ENCODE data around the gene RMC1.
A peak's percentile ranks its signal among the peaks of the same experiment; 100 is the strongest.
"Not testable (repeated sequence)": the region's sequence is repeated elsewhere in the genome, so short reads cannot be mapped to it uniquely, and the experiment has no call there.

RMC1 gene

DNA sequence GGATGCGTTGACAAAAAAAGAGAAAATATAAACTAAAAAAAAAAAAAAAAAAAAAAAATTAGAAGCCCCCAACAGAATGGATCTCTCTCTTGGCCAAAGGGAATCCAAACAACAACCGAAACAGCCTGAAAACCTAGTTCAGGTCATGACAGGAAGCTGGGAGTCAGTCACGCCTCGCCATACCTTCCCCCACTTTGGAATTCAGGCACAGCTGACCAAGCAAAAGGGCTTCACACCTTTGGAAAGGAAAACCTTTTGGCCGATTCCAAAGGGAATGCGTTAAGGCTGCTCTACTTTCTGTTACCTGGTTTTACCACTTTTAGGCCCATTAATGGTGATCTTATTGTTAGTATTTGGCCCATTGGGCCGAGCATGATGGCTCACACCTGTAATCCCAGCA is 17.9 kb upstream of the RMC1 start:
- H3K4me3 ChIP-seq (replicated peaks; ENCODE audit: insufficient read depth, low read length) = no peak overlapping the region

DNA sequence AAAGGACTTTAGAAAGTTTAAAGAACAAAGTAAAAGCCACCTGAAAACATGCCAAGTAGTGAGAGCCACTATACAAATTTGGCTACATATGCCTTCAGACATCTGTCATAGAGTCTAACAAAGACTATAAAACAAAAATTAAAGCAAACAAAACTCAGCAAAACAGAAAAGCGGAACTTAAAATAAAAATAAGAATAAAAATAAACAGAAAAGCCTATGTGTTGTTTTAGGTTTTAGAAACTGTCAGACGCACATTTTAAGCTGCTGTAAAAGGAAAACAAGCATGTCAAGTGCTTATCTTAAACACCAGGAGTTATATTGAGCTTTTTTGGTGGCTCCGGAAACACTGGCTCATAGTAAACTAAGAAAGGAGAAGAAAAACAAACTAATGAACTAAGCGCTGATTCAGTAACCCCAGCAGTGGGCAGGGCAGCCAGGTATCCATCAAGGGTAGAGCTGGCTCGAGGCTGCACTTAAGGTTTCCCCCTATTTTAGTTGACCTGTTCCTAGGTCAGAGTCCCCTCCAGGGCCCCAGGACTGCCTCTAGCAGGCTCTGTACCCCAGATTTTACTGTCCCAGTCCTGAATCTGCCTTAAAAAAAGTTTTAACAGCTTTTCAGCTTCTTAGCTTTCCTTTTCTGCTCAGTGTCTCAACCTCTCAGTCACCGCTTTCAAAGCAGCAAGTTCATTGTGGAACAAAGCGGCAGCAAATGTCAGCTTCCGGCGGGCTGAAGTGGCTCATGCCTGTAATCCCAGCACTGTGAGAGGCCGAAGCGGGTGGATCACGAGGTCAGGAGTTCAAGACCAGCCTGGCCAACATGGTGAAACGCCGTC is 15.4 kb upstream of the RMC1 start:
- H3K4me3 ChIP-seq (replicated peaks; ENCODE audit: insufficient read depth, low read length) = no peak overlapping the region
- peak in 1 of 2 experiments; percentile 26 for DNase-seq (ENCODE audit: low read depth in 1 of 2, low spot score in 1 of 2)
- H3K27me3 ChIP-seq (ENCODE audit: insufficient read depth, poor library complexity, severe bottlenecking) = no peaks in the 10 kb centered on the region
- no peak for TF ChIP-seq SPI1 (IDR thresholded peaks at IDR 0.05; ENCODE audit: borderline replicate concordance, low read depth)
- TF ChIP-seq, protein P1, sequence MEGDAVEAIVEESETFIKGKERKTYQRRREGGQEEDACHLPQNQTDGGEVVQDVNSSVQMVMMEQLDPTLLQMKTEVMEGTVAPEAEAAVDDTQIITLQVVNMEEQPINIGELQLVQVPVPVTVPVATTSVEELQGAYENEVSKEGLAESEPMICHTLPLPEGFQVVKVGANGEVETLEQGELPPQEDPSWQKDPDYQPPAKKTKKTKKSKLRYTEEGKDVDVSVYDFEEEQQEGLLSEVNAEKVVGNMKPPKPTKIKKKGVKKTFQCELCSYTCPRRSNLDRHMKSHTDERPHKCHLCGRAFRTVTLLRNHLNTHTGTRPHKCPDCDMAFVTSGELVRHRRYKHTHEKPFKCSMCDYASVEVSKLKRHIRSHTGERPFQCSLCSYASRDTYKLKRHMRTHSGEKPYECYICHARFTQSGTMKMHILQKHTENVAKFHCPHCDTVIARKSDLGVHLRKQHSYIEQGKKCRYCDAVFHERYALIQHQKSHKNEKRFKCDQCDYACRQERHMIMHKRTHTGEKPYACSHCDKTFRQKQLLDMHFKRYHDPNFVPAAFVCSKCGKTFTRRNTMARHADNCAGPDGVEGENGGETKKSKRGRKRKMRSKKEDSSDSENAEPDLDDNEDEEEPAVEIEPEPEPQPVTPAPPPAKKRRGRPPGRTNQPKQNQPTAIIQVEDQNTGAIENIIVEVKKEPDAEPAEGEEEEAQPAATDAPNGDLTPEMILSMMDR (IDR thresholded peaks at IDR 0.05; ENCODE audit: insufficient read depth, low read length) = no peak
- no peak for TF ChIP-seq POLR2AphosphoS5 (IDR thresholded peaks at IDR 0.05; ENCODE audit: low read depth)
- TF ChIP-seq, protein P2, sequence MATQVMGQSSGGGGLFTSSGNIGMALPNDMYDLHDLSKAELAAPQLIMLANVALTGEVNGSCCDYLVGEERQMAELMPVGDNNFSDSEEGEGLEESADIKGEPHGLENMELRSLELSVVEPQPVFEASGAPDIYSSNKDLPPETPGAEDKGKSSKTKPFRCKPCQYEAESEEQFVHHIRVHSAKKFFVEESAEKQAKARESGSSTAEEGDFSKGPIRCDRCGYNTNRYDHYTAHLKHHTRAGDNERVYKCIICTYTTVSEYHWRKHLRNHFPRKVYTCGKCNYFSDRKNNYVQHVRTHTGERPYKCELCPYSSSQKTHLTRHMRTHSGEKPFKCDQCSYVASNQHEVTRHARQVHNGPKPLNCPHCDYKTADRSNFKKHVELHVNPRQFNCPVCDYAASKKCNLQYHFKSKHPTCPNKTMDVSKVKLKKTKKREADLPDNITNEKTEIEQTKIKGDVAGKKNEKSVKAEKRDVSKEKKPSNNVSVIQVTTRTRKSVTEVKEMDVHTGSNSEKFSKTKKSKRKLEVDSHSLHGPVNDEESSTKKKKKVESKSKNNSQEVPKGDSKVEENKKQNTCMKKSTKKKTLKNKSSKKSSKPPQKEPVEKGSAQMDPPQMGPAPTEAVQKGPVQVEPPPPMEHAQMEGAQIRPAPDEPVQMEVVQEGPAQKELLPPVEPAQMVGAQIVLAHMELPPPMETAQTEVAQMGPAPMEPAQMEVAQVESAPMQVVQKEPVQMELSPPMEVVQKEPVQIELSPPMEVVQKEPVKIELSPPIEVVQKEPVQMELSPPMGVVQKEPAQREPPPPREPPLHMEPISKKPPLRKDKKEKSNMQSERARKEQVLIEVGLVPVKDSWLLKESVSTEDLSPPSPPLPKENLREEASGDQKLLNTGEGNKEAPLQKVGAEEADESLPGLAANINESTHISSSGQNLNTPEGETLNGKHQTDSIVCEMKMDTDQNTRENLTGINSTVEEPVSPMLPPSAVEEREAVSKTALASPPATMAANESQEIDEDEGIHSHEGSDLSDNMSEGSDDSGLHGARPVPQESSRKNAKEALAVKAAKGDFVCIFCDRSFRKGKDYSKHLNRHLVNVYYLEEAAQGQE (IDR thresholded peaks at IDR 0.05; ENCODE audit: insufficient replicate concordance, low read depth) = no peak
- no peak for TF ChIP-seq GABPA (IDR thresholded peaks at IDR 0.05; ENCODE audit: low read depth)
- peak overlapping the region; percentile 3 for H3K27ac ChIP-seq (replicated peaks)

More for the DNA sequence above, 17.9 kb upstream of the RMC1 start:
- Histone ChIP-seq H3K27ac (replicated peaks) (no peak overlapping the region), H3K27me3 (ENCODE audit: insufficient read depth, poor library complexity, severe bottlenecking) (no peaks in the 10 kb centered on the region)
- no peak for DNase-seq (ENCODE audit: low read depth in 1 of 2, low spot score in 1 of 2)
- TF ChIP-seq POLR2AphosphoS5 (IDR thresholded peaks at IDR 0.05; ENCODE audit: low read depth) (no peak), SPI1 (IDR thresholded peaks at IDR 0.05; ENCODE audit: borderline replicate concordance, low read depth) (no peak), GABPA (IDR thresholded peaks at IDR 0.05; ENCODE audit: low read depth) (no peak)
- TF ChIP-seq, protein P2 (IDR thresholded peaks at IDR 0.05; ENCODE audit: insufficient replicate concordance, low read depth) = no peak
- TF ChIP-seq, protein P1 (IDR thresholded peaks at IDR 0.05; ENCODE audit: insufficient read depth, low read length) = no peak

DNA sequence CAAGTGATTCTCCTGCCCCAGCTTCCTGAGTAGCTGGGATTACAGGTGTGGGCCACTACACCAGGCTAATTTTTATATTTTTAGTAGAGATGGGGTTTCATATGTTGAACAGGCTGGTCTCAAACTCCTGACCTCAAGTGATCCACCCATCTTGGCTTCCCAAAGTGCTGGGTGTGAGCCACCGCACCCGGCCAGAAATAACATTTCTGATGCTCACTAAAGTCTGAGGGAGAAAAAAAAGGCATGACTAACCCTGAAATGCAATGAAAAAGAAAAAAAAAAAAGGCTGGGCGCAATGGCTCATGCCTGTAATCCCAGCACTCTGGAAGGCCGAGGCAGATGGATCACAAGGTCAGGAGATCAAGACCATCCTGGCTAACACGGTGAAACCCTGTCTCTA is 13.7 kb upstream of the RMC1 start:
- not testable (repeated sequence) for DNase-seq (ENCODE audit: low read depth in 1 of 2, low spot score in 1 of 2); H3K27ac ChIP-seq (replicated peaks); H3K27me3 ChIP-seq (ENCODE audit: insufficient read depth, poor library complexity, severe bottlenecking); H3K4me3 ChIP-seq (replicated peaks; ENCODE audit: insufficient read depth, low read length)

DNA sequence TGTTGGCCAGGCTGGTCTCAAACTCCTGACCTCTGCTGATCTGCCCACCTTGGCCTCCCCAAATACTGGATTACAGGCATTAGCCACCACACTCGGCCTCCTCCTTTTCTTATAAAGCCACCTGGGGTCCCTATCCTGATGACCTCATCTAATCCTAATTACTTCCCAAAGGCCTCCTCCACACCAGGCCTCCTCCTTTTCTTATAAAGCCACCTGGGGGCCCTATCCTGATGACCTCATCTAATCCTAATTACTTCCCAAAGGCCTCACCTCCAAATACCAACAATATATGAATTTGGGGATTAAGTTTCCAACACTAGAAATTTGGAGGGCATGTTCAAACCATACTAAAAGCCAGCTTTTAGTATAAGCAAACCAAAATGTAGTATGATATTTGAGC is 9.7 kb upstream of the RMC1 start:
- no peak for DNase-seq (ENCODE audit: low read depth in 1 of 2, low spot score in 1 of 2)
- TF ChIP-seq, protein P1 (IDR thresholded peaks at IDR 0.05; ENCODE audit: insufficient read depth, low read length) = no peak
- no peak for TF ChIP-seq GABPA (IDR thresholded peaks at IDR 0.05; ENCODE audit: low read depth)
- no peak for TF ChIP-seq POLR2AphosphoS5 (IDR thresholded peaks at IDR 0.05; ENCODE audit: low read depth)
- TF ChIP-seq, protein P2 (IDR thresholded peaks at IDR 0.05; ENCODE audit: insufficient replicate concordance, low read depth) = no peak
- TF ChIP-seq SPI1 (IDR thresholded peaks at IDR 0.05; ENCODE audit: borderline replicate concordance, low read depth) = no peak
- H3K4me3 ChIP-seq (replicated peaks; ENCODE audit: insufficient read depth, low read length) = no peak overlapping the region
- H3K27me3 ChIP-seq (ENCODE audit: insufficient read depth, poor library complexity, severe bottlenecking) = no peaks in the 10 kb centered on the region
- H3K27ac ChIP-seq (replicated peaks) = no peak overlapping the region
